Stimulated activated CD4-positive, alpha-beta T cell treated with anti-CD3 and anti-CD28 coated beads, Interleukin-1b, Interleukin-23, amount 100 ng/mL, for 4 hours (primary cell): ENCODE results near the gene ITGAD.

Experiments
- DNase-seq, 2 donors: peaks; one replicate each; pipeline ENCODE4 v3.0.0-alpha.2; 2020; ENCODE audit warnings: low read depth in 2 of 2

The ITGAD gene

DNA sequence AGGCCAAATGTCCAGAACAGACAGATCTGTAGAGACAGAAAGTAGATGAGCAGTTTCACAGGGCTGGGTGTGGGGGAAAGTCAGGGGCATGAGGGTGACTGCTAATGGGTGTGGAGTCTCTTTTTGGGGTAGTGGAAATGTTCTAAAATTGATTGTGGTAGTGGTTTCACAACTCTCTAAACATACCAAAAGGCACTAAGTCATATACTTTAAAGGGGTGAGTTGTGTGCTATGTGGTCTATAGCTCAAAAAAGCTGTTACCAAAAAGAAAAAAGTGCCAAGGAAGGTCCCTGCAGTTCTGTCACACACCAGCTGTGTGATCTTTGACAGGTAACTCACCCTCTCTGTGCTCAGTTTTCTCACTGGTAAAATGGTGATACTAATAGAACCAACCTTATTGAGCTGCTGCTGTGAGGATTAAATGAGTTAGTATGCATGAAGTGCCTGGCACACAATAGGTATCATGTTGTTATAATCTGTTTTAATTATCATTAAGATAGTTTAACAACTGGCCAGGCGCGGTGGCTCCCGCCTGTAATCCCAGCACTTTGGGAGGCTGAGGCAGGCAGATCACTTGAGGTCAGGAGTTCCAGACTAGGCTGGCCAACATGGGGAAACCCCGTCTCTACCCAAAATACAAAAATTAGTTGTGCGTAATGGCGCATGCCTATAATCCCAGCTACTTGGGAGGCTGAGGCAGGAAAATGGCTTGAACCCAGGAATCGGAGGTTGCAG, 27.8 kb upstream of the ITGAD start:
- no peak for DNase-seq

DNA sequence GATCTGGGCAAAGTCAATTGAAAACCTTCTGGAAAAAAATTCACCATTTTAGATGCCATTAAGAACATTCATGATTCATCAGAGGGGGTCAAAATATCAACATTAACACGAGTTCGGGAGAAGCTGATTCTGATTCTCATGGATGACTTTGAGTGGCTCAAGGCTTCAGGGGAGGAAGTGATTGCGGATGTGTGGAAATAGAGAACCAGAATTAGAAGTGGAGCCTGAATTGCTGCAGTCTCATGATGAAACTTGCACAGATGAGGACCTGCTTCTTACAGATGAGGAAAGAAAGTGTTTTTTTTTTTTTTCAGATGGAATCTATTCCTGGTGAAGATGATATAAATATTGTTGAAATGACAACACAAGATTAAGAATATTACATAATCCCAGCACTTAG, 25.3 kb upstream of the ITGAD start:
- no peak for DNase-seq

DNA sequence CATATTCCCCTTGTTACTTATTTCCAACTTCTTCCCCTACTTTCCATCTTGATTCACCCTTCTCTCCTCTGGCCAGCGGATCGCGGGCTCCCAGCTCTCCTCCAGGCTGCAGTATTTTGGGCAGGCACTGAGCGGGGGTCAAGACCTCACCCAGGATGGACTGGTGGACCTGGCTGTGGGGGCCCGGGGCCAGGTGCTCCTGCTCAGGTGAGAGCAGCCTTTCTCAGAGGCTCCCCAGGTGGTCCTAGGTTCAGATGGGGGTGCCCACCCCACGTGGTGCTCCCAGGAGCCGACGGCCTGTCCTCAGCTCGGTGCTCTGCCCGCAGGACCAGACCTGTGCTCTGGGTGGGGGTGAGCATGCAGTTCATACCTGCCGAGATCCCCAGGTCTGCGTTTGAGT, 22.1 kb upstream of the ITGAD start:
- DNase-seq: no peak

- DNase-seq: no peak
These were observed 21.3 kb upstream of the ITGAD start for GRCh38 chr16:31371619-31372484.

DNA sequence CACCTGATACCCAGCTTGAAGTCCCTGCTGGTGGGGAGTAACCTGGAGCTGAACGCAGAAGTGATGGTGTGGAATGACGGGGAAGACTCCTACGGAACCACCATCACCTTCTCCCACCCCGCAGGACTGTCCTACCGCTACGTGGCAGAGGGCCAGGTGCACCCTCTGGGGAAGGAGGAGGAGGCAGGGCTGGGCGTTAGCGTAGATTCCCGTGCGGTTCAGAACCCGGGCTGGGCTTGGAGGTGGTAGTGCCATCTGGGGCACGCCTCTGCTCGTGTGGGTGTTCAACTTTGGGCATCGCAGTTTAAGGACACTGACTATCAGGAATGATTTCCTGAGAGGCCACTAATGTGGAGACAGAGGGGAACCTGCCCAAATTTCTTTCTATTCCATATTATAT, 19.9 kb upstream of the ITGAD start:
- no peak for DNase-seq

DNA sequence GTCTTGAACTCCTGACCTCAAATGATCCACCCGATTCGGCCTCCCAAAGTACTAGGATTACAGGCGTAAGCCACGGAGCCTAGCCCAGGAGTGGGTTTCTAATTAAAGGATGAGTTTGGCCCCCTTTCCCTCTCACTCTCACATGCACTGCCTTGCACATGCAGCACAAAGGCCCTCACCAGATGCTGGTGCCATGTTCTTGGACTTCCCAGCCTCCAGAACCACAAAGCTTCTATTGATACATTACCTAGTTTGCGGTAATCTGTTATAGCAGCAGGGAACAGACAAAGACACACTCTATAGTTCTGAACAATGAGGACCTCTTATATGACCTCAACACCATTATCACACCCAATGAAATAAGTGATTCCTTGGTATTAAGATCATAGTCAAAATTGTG, 17.9 kb upstream of the ITGAD start:
- no peak for DNase-seq

GRCh38 chr16:31376705-31377104, 16.4 kb upstream of the ITGAD start:
- no peak for DNase-seq

DNA sequence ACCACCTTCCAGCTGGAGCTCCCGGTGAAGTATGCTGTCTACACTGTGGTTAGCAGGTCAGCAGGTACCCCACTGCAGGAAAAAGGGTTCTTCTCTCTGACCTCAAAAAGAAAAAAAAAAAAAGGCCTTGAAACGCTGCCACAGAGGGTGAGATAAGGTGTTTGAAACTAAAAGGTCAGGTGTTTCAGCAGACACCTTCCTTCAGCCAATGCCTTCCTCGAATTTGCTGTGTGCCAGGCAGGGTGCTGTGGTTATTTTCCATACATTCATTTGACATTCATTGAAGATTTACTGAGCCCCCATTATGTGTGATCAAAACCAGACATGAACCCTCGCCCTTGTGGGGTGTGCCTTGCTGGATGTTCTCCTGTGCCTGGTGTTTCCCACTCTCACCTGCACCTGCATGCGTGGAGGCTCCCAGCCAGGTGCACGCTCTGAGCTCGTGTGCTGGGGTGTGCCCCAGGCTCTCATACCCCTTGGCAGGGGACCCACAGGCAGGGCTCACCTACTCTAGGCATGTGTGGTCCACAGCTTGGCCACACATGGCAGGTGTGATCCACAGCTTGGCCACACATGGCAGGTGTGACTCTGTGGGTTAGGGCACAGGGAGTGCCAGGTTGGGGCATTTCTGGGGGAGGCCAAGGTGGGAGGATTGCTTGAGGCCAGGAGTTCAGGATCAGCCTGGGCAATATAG, 15.8 kb upstream of the ITGAD start:
- no peak for DNase-seq

DNA sequence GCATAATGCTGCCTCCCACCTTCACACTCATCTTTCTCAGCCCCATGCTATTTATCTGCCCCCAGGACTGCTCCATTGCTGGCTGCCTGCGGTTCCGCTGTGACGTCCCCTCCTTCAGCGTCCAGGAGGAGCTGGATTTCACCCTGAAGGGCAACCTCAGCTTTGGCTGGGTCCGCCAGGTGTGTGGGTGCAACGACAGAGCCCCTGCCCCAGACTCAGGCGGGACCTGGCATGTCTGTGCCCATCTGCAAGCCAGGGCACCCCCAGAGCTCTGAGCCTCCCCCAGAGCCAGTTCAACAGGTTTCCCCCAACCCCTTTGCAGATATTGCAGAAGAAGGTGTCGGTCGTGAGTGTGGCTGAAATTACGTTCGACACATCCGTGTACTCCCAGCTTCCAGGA, 12.9 kb upstream of the ITGAD start:
- DNase-seq: no peak

DNA sequence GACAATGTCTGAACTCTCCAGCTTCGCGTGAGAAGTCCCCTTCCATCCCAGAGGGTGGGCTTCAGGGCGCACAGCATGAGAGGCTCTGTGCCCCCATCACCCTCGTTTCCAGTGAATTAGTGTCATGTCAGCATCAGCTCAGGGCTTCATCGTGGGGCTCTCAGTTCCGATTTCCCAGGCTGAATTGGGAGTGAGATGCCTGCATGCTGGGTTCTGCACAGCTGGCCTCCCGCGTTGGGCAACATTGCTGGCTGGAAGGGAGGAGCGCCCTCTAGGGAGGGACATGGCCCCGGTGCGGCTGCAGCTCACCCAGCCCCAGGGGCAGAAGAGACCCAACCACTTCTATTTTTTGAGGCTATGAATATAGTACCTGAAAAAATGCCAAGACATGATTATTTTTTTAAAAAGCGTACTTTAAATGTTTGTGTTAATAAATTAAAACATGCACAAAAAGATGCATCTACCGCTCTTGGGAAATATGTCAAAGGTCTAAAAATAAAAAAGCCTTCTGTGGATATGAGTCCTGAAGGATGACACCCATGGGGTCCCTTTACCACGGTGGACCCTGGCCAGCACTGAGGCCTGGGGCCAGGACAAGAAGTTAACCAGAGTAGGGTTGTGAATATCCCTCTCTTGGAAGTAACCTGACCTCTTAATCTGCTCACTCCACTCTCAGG, 10.5 kb upstream of the ITGAD start:
- peak; percentile 27 to 50 for DNase-seq

DNA sequence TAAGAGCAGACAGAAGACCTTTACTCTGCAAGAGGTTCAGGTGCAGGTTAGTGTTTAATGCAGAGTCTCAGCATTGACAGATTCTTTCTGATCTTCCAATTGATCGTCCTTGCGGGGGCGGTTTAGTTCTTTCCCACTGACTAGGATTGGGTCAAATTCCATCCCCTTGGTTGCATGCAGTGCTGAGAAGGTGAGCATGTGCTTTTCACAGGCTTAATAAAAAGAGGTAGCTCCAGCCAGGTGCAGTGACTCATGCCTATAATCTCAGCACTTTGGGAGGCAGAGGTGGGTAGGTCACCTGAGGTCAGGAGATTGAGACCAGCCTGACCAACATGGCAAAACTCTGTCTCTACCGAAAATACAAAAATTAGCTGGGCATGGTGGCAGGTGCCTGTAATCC, 7.5 kb upstream of the ITGAD start:
- no peak for DNase-seq

DNA sequence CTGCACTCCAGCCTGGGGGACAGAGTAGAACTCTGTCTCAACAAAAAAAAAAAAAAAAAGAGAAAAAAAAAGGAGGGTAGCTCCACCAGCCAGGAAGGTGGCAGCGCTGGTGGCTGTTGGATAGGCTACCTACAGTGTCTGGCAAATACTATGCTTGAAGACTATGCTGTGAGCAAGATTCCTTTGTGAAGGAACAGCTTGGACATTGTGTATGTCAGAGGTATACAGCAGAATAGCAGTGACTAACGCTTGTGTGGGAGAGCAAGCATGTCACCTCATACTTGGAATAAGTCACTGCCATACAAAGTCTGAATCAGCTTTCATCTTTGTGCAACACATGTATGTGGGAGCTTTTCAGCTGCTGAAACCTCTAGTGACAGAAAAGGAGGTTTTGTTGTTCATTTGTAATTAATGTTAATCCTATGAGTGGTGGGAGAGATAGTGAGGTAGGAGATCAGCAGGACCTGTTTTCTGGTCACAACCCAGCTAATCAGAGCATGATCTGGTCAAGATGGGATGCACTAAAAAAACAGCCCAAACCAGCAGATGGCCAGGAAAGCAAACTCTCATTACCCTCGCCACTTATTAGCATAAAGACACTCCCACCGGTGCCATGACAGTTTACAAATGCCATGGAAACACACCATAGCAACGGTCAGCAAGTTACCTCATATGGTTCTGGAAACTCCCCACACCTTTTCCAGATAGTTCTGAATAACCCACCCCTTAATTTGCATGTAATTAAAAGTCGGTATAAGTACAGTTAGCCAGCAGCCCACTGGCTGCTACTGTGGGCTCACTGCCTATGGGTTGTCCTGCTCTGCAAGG, 6.8 kb upstream of the ITGAD start:
- DNase-seq: no peak

GRCh38 chr16:31388535-31388934, 4.6 kb upstream of the ITGAD start:
- DNase-seq: no peak

- no peak for DNase-seq
These were observed 2.6 kb upstream of the ITGAD start for GRCh38 chr16:31390504-31391041.

GRCh38 chr16:31395647-31396046, 2.5 kb downstream of the ITGAD start:
- no peak for DNase-seq

GRCh38 chr16:31397096-31397660, 4.0 kb downstream of the ITGAD start:
- no peak for DNase-seq

- DNase-seq: no peak
These were observed 4.6 kb downstream of the ITGAD start for GRCh38 chr16:31397701-31398100.

DNA sequence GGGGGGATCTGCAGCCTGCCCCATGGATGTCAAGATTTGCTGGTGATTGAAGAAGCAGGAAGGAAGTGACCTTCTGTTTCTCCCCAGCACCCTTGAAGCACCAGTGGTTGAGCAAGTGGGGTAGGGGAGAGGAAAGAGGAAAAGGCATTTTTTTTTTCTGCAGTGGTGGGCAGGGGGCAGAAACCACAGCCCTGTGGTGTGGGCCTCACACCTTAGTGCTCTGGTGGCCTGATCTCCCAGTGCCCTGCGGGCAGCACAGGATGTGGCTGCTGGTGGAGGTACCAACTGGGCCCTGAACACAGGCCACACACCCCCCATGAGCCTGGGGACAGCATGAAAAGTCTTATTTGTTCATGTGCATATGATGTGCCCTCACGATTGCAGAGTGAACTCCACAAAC, 7.1 kb downstream of the ITGAD start:
- DNase-seq: no peak

DNA sequence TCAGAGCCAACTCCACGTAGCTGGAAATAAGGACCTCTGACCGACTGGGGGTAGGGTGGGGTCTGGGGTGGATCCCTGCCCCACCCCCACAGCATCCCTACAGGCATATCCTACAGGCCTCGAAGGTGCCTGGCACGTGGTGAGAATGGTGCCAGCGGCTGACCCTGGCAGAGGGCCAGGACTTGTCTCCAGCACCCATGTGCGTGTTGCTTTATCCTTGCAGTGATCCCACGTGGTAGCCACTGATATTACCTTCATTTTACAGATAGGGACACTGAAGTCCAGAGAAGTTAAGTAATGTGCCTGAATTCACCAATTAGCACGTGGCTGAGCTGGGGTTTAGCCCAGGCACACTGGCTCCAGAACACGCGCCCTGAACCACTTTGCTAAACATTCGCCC, 8.3 kb downstream of the ITGAD start:
- no peak for DNase-seq

DNA sequence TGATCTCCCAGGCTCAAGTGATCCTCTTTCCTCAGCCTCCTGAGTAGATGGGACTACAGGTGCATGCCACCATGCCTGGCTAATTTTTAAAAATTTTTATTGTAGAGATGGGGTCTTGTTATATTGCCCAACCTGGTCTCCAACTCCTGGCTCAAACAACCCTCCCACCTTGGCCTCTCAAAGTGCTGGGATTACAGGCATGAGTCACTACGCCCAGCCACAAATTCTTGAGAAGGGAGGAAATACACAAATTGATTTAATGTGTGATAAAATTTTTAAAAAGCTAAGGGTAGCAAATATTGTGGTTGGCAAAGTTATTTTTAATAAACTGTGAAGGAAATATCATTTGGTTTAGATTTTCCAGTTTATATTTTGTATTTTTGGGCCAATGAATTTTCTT, 9.6 kb downstream of the ITGAD start:
- no peak for DNase-seq
